ENCODE data around the gene TMEM8B.
A peak's percentile ranks its signal among the peaks of the same experiment; 100 is the strongest.
"Not testable (repeated sequence)": the region's sequence is repeated elsewhere in the genome, so short reads cannot be mapped to it uniquely, and the experiment has no call there.

The TMEM8B gene

DNA sequence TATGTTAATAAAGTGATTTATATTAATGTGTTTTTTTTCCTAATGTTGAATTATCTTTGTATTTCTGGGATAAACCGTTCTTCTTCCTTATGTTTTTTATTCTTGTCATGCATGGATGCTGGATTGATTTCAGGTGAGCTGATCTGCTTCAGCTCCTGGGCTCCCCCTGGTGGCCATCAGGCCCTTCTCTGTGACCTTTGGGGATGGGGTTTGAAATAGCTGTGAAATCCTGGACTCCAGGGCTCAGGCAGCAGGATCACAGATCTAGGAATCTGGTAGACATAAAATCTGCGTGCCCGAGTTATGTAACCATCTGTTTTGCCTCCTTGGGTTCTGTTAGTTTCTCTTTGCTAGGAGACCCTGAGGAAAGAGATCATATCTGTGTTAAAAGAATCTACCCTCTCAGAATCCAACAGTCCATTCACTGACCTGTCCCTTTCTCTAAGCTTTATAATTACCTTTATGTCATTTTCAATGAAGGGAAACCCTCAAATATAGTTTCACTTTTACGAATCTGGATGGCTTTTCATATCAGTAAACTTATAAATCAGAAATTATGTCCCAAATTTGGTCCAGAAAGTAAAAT is 53.3 kb downstream of the TMEM8B start:
- no peak overlapping the region for H2BK12ac ChIP-seq (ENCODE audit: low read length)
- H3K4me2 ChIP-seq (ENCODE audit: insufficient read depth, low read length, poor library complexity, severe bottlenecking), result no peak overlapping the region
- no peak overlapping the region for H4K8ac ChIP-seq (ENCODE audit: low read depth, low read length)
- H3K79me1 ChIP-seq (ENCODE audit: low read depth, low read length), result no peaks in the 10 kb centered on the region
- H3K9me3 ChIP-seq (replicated peaks in 1 of 2; ENCODE audit: control insufficient read depth in 2 of 2, insufficient read depth in 1 of 2, low read depth in 1 of 2, low read length in 2 of 2), result no peaks in the 10 kb centered on the region
- peaks cover 0 to 12% (median 0%) of the 10 kb centered on the region in 3 experiments for H3K27me3 ChIP-seq (ENCODE audit: control insufficient read depth in 3 of 3, insufficient read depth in 3 of 3, low read depth in 1 of 3, low read length in 3 of 3)
- no peaks in the 10 kb centered on the region for H3K4me1 ChIP-seq (ENCODE audit: control insufficient read depth in 2 of 2, insufficient read depth in 1 of 2, low read depth in 1 of 2, low read length in 2 of 2)
- no peaks in the 10 kb centered on the region for H3K36me3 ChIP-seq (replicated peaks in 1 of 2; ENCODE audit: control insufficient read depth in 2 of 2, insufficient read depth in 2 of 2, low read length in 2 of 2)
- H3K23ac ChIP-seq (ENCODE audit: low read depth, low read length, poor library complexity), result no peak overlapping the region
- H2AK5ac ChIP-seq (ENCODE audit: low read depth, low read length), result no peak overlapping the region
- no peak overlapping the region for H3K18ac ChIP-seq (ENCODE audit: low read length)
- H3K14ac ChIP-seq (ENCODE audit: low read length), result no peak overlapping the region
- peak; percentile 79 for DNase-seq (ENCODE audit: low spot score)
- WGBS, 2 donors (ENCODE audit: extremely low coverage in 2 of 2, insufficient read length in 2 of 2, insufficient replicate concordance in 1 of 2), result no CpG with 5 or more reads among the region's 4 CpGs
- H3K4me3 ChIP-seq (ENCODE audit: low read length in 2 of 2), result no peak overlapping the region
- no peak overlapping the region for H2BK120ac ChIP-seq (ENCODE audit: low read depth, low read length)
- no peak overlapping the region for H2AFZ ChIP-seq (ENCODE audit: low read length)
- H3K27ac ChIP-seq (replicated peaks; ENCODE audit: low read length), result no peak overlapping the region
- H3K9ac ChIP-seq (ENCODE audit: low read depth, low read length, poor library complexity), result no peak overlapping the region
- no peak overlapping the region for H2BK15ac ChIP-seq (ENCODE audit: low read length)
- H2BK5ac ChIP-seq (ENCODE audit: low read length), result no peak overlapping the region
- no peak overlapping the region for H3K4ac ChIP-seq (ENCODE audit: low read length)
- H4K91ac ChIP-seq (ENCODE audit: low read depth, low read length, poor library complexity), result no peak overlapping the region

GRCh38 chr9:35882996-35883395 is 54.0 kb downstream of the TMEM8B start:
- Histone ChIP-seq H3K4me1 (ENCODE audit: control insufficient read depth in 2 of 2, insufficient read depth in 1 of 2, low read depth in 1 of 2, low read length in 2 of 2) (no peaks in the 10 kb centered on the region), H3K36me3 (replicated peaks in 1 of 2; ENCODE audit: control insufficient read depth in 2 of 2, insufficient read depth in 2 of 2, low read length in 2 of 2) (no peaks in the 10 kb centered on the region), H2AK5ac (ENCODE audit: low read depth, low read length) (no peak overlapping the region), H2BK5ac (ENCODE audit: low read length) (no peak overlapping the region), H3K14ac (ENCODE audit: low read length) (no peak overlapping the region), H2AFZ (ENCODE audit: low read length) (no peak overlapping the region), H3K27ac (replicated peaks; ENCODE audit: low read length) (no peak overlapping the region), H3K4ac (ENCODE audit: low read length) (no peak overlapping the region), H3K79me1 (ENCODE audit: low read depth, low read length) (no peaks in the 10 kb centered on the region), H4K91ac (ENCODE audit: low read depth, low read length, poor library complexity) (no peak overlapping the region), H2BK12ac (ENCODE audit: low read length) (no peak overlapping the region), H4K8ac (ENCODE audit: low read depth, low read length) (no peak overlapping the region), H2BK120ac (ENCODE audit: low read depth, low read length) (no peak overlapping the region), H3K23ac (ENCODE audit: low read depth, low read length, poor library complexity) (no peak overlapping the region), H3K4me3 (ENCODE audit: low read length in 2 of 2) (no peak overlapping the region), H3K9ac (ENCODE audit: low read depth, low read length, poor library complexity) (no peak overlapping the region), H3K9me3 (replicated peaks in 1 of 2; ENCODE audit: control insufficient read depth in 2 of 2, insufficient read depth in 1 of 2, low read depth in 1 of 2, low read length in 2 of 2) (no peaks in the 10 kb centered on the region), H2BK15ac (ENCODE audit: low read length) (no peak overlapping the region), H3K27me3 (ENCODE audit: control insufficient read depth in 3 of 3, insufficient read depth in 3 of 3, low read depth in 1 of 3, low read length in 3 of 3) (peaks cover 0 to 12% (median 0%) of the 10 kb centered on the region in 3 experiments), H3K4me2 (ENCODE audit: insufficient read depth, low read length, poor library complexity, severe bottlenecking) (no peak overlapping the region), H3K18ac (ENCODE audit: low read length) (no peak overlapping the region)
- no peak for DNase-seq (ENCODE audit: low spot score)
- no CpG with 5 or more reads among the region's 3 CpGs for WGBS, 2 donors (ENCODE audit: extremely low coverage in 2 of 2, insufficient read length in 2 of 2, insufficient replicate concordance in 1 of 2)

DNA sequence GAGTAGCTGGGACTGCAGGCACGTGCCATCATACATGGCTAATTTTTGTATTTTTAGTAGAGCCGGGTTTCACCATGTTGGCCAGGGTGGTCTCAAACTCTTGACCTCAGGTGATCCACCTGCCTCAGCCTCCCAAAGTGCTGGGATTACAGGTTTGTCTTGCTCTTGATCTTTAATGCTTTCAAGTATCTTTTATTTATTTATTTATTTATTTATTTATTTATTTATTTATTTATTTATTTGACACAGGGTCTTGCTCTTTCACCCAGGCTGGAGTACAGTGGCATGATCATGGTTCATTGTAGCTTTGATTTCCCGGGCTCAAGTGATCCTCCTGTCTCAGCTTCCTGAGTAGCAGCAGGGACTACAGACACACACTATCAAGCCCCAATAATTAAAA is 55.9 kb downstream of the TMEM8B start:
- not testable (repeated sequence) for H2AFZ ChIP-seq (ENCODE audit: low read length); H2BK5ac ChIP-seq (ENCODE audit: low read length); H3K4me2 ChIP-seq (ENCODE audit: insufficient read depth, low read length, poor library complexity, severe bottlenecking); H3K14ac ChIP-seq (ENCODE audit: low read length); H2BK15ac ChIP-seq (ENCODE audit: low read length); H3K27me3 ChIP-seq (ENCODE audit: control insufficient read depth in 3 of 3, insufficient read depth in 3 of 3, low read depth in 1 of 3, low read length in 3 of 3); H3K27ac ChIP-seq (replicated peaks; ENCODE audit: low read length); H3K36me3 ChIP-seq (replicated peaks in 1 of 2; ENCODE audit: control insufficient read depth in 2 of 2, insufficient read depth in 2 of 2, low read length in 2 of 2); H3K4me1 ChIP-seq (ENCODE audit: control insufficient read depth in 2 of 2, insufficient read depth in 1 of 2, low read depth in 1 of 2, low read length in 2 of 2); H3K9ac ChIP-seq (ENCODE audit: low read depth, low read length, poor library complexity); H3K4me3 ChIP-seq (ENCODE audit: low read length in 2 of 2); H3K18ac ChIP-seq (ENCODE audit: low read length); H3K79me1 ChIP-seq (ENCODE audit: low read depth, low read length); H3K9me3 ChIP-seq (replicated peaks in 1 of 2; ENCODE audit: control insufficient read depth in 2 of 2, insufficient read depth in 1 of 2, low read depth in 1 of 2, low read length in 2 of 2); H2AK5ac ChIP-seq (ENCODE audit: low read depth, low read length); H4K91ac ChIP-seq (ENCODE audit: low read depth, low read length, poor library complexity); H2BK12ac ChIP-seq (ENCODE audit: low read length); H3K4ac ChIP-seq (ENCODE audit: low read length); DNase-seq (ENCODE audit: low spot score); H3K23ac ChIP-seq (ENCODE audit: low read depth, low read length, poor library complexity); H4K8ac ChIP-seq (ENCODE audit: low read depth, low read length); H2BK120ac ChIP-seq (ENCODE audit: low read depth, low read length)
- no CpG with 5 or more reads among the region's 3 CpGs for WGBS, 2 donors (ENCODE audit: extremely low coverage in 2 of 2, insufficient read length in 2 of 2, insufficient replicate concordance in 1 of 2)

DNA sequence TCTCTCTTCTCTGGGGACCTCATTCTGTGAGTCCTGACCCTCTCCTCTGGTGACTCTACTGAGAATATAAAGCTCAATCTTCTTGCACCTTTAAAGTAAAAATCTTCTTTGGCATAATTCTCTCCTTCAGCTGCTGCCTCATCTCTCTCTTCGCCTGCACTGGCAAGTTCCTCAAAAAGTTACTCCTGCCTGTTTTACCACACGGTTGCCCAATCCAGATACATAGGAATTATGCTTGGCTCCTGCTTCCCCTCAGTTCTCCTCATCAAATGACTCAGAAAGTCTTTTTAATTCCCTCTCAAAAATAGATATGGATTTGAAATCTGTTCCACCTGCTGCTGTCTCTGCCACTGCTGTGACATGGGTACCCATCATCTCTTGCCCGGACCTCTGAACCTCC is 62.6 kb downstream of the TMEM8B start:
- Histone ChIP-seq H3K4me2 (ENCODE audit: insufficient read depth, low read length, poor library complexity, severe bottlenecking) (no peak overlapping the region), H2AFZ (ENCODE audit: low read length) (no peak overlapping the region), H3K4ac (ENCODE audit: low read length) (no peak overlapping the region), H2BK12ac (ENCODE audit: low read length) (no peak overlapping the region), H2BK15ac (ENCODE audit: low read length) (no peak overlapping the region), H3K4me1 (ENCODE audit: control insufficient read depth in 2 of 2, insufficient read depth in 1 of 2, low read depth in 1 of 2, low read length in 2 of 2) (no peaks in the 10 kb centered on the region), H4K8ac (ENCODE audit: low read depth, low read length) (no peak overlapping the region), H2BK120ac (ENCODE audit: low read depth, low read length) (no peak overlapping the region), H3K23ac (ENCODE audit: low read depth, low read length, poor library complexity) (no peak overlapping the region), H4K91ac (ENCODE audit: low read depth, low read length, poor library complexity) (no peak overlapping the region), H2BK5ac (ENCODE audit: low read length) (no peak overlapping the region), H3K9ac (ENCODE audit: low read depth, low read length, poor library complexity) (no peak overlapping the region), H3K14ac (ENCODE audit: low read length) (no peak overlapping the region), H2AK5ac (ENCODE audit: low read depth, low read length) (no peak overlapping the region), H3K9me3 (replicated peaks in 1 of 2; ENCODE audit: control insufficient read depth in 2 of 2, insufficient read depth in 1 of 2, low read depth in 1 of 2, low read length in 2 of 2) (no peaks in the 10 kb centered on the region), H3K27me3 (ENCODE audit: control insufficient read depth in 3 of 3, insufficient read depth in 3 of 3, low read depth in 1 of 3, low read length in 3 of 3) (peaks cover 0 to 35% (median 0%) of the 10 kb centered on the region in 3 experiments), H3K36me3 (replicated peaks in 1 of 2; ENCODE audit: control insufficient read depth in 2 of 2, insufficient read depth in 2 of 2, low read length in 2 of 2) (no peaks in the 10 kb centered on the region), H3K18ac (ENCODE audit: low read length) (no peak overlapping the region), H3K79me1 (ENCODE audit: low read depth, low read length) (no peaks in the 10 kb centered on the region), H3K4me3 (ENCODE audit: low read length in 2 of 2) (no peak overlapping the region), H3K27ac (replicated peaks; ENCODE audit: low read length) (no peak overlapping the region)
- WGBS, 2 donors (ENCODE audit: extremely low coverage in 2 of 2, insufficient read length in 2 of 2, insufficient replicate concordance in 1 of 2), result no CpG with 5 or more reads among the region's 3 CpGs
- no peak for DNase-seq (ENCODE audit: low spot score)
